A673 (cell line): ENCODE results near the gene NDUFS3. TPM values are rescaled to one million over a fixed set of nuclear protein-coding genes. Genes with fewer than 3 reads are reported as not detected.

ENCODE experiments used
- BruUV-seq: library from RNA; stranded (reverse); fragments of 400-500 nt; replicated peaks from 2 replicates; lab custom pipeline; 2021; lab: Mats Ljungman, UMichigan
- CTCF ChIA-PET: fragments of 300-600 bp; sonication (Branson Sonifier 250); formaldehyde crosslinking; loops from one replicate; lab custom pipeline; 2022; ENCODE audit warnings: antibody characterized with exemption; lab: Charles Lee
- POLR2A ChIA-PET: fragments of 300-600 bp; sonication (Branson Sonifier 250); formaldehyde crosslinking; loops from one replicate; lab custom pipeline; 2022; ENCODE audit warnings: antibody characterized with exemption; ENCODE audit not compliant: low non-redundant PET; lab: Charles Lee
- DNase-seq: peaks from one replicate; pipeline ENCODE4 v3.0.0-alpha.2; 2015; ENCODE audit warnings: low spot score
- H3K27ac ChIP-seq: fragments of 200-600 bp; sonication (generic); 2 replicates; pipeline ENCODE4 v1.5.1; 2016; ENCODE audit warnings: mixed run types, low read depth, mild to moderate bottlenecking, mixed read lengths, antibody characterized with exemption, low read length; ENCODE audit not compliant: poor library complexity, severe bottlenecking
- H3K27me3 ChIP-seq: fragments of 200-600 bp; sonication (generic); replicated peaks from 2 replicates; pipeline ENCODE4 v1.6.1; 2017; ENCODE audit warnings: mixed run types, low read depth, mild to moderate bottlenecking, mixed read lengths, antibody characterized with exemption, low read length; ENCODE audit not compliant: insufficient read depth, poor library complexity
- H3K36me3 ChIP-seq: fragments of 200-600 bp; sonication (generic); 2 replicates; pipeline ENCODE4 v1.6.1; 2016; ENCODE audit warnings: mixed run types, mild to moderate bottlenecking, mixed read lengths, antibody characterized with exemption, low read length; ENCODE audit not compliant: insufficient read depth, poor library complexity, severe bottlenecking
- H3K4me1 ChIP-seq: fragments of 200-600 bp; sonication (generic); 2 replicates; pipeline ENCODE4 v1.6.1; 2017; ENCODE audit warnings: mixed run types, mild to moderate bottlenecking, mixed read lengths, antibody characterized with exemption, low read length; ENCODE audit not compliant: insufficient read depth, poor library complexity, severe bottlenecking
- H3K4me3 ChIP-seq: fragments of 200-600 bp; sonication (generic); 2 replicates; pipeline ENCODE4 v1.5.1; 2016; ENCODE audit warnings: low read depth, mixed run types, mild to moderate bottlenecking, mixed read lengths, low read length; ENCODE audit not compliant: poor library complexity, severe bottlenecking
- H3K9me3 ChIP-seq: fragments of 200-600 bp; sonication (generic); 2 replicates; pipeline ENCODE4 v1.6.1; 2016; ENCODE audit warnings: mixed run types, low read depth, mild to moderate bottlenecking, mixed read lengths, antibody characterized with exemption, low read length; ENCODE audit not compliant: poor library complexity, severe bottlenecking
- CTCF ChIP-seq: fragments of 300-800, 200-600 bp; sonication (generic); conservative IDR thresholded peaks from 2 replicates; pipeline ENCODE4 v1.5.1; 2017; ENCODE audit warnings: low read depth, mild to moderate bottlenecking, antibody characterized with exemption, low read length, moderate library complexity, mixed read lengths
- EZH2 ChIP-seq: fragments of 200-600 bp; sonication (generic); IDR thresholded peaks from 2 replicates; pipeline ENCODE4 v1.6.1; 2017; ENCODE audit warnings: borderline replicate concordance, low read depth, mild to moderate bottlenecking, mixed read lengths, antibody characterized with exemption, low read length; ENCODE audit not compliant: poor library complexity, severe bottlenecking
- intact Hi-C: fragments of 100-400 bp; cut with micrococcal nuclease; formaldehyde crosslinking; loops from one replicate; pipeline ENCODE4 v1.10.0; 2022; ENCODE audit not compliant: unreplicated experiment
- total RNA-seq: library from RNA; stranded (reverse); gene quantifications from 2 replicates; pipeline ENCODE4 v1.2.3, GENCODE V29; 2021

Gene NDUFS3
- total RNA-seq, 1 experiment from 2014 or later = 444 TPM

GRCh38 chr11:47550288-47551047, 28.4 kb upstream of the NDUFS3 start:
- ChIA-PET CTCF (no interaction called here), POLR2A (no interaction called here)
- Histone ChIP-seq H3K4me1 (peaks cover 24% of the 10 kb centered on the region), H3K27me3 (no peaks in the 10 kb centered on the region), H3K9me3 (no peaks in the 10 kb centered on the region), H3K36me3 (peaks cover 23% of the 10 kb centered on the region), H3K4me3 (no peak overlapping the region), H3K27ac (peak overlapping the region; percentile 91)
- no peak for TF ChIP-seq CTCF
- no peak for DNase-seq
- BruUV-seq = no TSS peak
- intact Hi-C loops = loop anchor here (1.0 kb wide), 1 partner anchor 33 kb away; no protein-coding TSS in a partner anchor

DNA sequence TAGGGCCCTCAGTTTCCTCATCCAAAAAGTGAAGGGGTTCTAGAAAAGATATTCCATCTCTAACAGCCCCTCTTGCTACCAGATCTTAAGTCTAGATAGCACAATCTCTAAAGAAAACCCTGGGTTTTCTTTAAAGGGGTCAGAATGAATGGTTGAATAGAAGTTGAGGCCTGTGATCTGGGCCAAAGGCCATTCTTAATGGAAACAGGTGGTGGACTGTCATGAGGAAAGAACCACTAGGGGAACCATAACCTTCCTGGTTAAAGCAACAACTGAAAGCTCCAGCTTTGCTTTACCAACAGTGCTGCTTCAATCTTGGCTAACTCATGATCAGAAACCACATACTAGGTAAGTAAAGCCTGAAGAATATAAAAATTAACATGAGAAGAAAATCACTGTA, 27.8 kb upstream of the NDUFS3 start:
- intact Hi-C loops = loop anchor here (1.0 kb wide), 1 partner anchor 34 kb away; no protein-coding TSS in a partner anchor
- Histone ChIP-seq H3K36me3 (peaks cover 23% of the 10 kb centered on the region), H3K27me3 (no peaks in the 10 kb centered on the region), H3K27ac (peak overlapping the region; percentile 91), H3K4me1 (peaks cover 24% of the 10 kb centered on the region), H3K9me3 (no peaks in the 10 kb centered on the region), H3K4me3 (peak overlapping the region; percentile 63)
- ChIA-PET CTCF (interaction anchor here (0.7 kb wide), 1 partner anchor 138 kb away, joined by 6 read pairs; no protein-coding TSS in a partner anchor), POLR2A (no interaction called here)
- peak; percentile 57 for TF ChIP-seq CTCF
- TF ChIP-seq EZH2 = no peak
- DNase-seq = peak; percentile 61
- BruUV-seq = no TSS peak

DNA sequence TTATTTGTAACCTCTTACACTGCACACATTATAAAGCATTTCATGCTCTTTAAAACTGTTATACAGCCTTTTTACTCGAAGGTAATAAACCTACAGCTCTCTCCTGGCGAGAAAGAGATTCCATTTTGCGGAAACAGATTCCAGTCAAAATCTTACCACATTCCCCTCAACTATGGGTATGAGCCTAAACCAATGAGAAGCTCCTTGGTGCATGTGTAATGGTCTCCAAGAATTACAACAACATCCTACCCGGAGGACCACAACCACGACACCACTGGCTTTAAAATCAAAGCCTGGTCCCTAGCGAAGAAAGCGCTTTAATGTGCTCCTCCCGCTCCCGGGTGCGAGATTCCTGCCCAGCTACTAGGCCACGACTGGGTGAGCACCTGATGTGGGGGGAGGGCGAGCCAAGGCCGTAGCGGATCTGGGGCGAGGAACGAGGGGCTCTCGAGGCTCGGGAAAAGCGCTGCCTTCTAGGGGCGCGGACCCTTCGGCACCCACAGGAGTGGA, 26.8 kb upstream of the NDUFS3 start:
- Histone ChIP-seq H3K36me3 (peaks cover 18% of the 10 kb centered on the region), H3K27ac (peak overlapping the region; percentile 91), H3K9me3 (no peaks in the 10 kb centered on the region), H3K4me1 (peaks cover 24% of the 10 kb centered on the region), H3K27me3 (no peaks in the 10 kb centered on the region), H3K4me3 (peak overlapping the region; percentile 63)
- TF ChIP-seq CTCF (no peak), EZH2 (no peak)
- CTCF ChIA-PET = interaction anchor here (0.7 to 1.1 kb wide), 6 partner anchors 10 to 137 kb away, joined by 3 to 6 read pairs (median 3); no protein-coding TSS in a partner anchor
- intact Hi-C loops = no loop called here
- POLR2A ChIA-PET = interaction anchor here (0.7 kb wide), 1 partner anchor 70 kb away, joined by 12 read pairs; no protein-coding TSS in a partner anchor
- BruUV-seq = no TSS peak
- DNase-seq = peak; percentile 78
